Measurements from ENCODE around the gene PBX1.

The PBX1 gene

GRCh38 chr1:164726235-164726634 lies 167.3 kb downstream of the PBX1 start:
- Histone ChIP-seq H3K4me1 (ENCODE audit: control insufficient read depth, low read depth, low read length) (peaks cover 25% of the 10 kb centered on the region), H3K27me3 (ENCODE audit: control insufficient read depth, insufficient read depth, low read length) (no peaks in the 10 kb centered on the region), H3K9me3 (ENCODE audit: control insufficient read depth, low read depth, low read length) (no peaks in the 10 kb centered on the region), H3K27ac (ENCODE audit: low read length) (no peak overlapping the region), H3K4me3 (ENCODE audit: low read length) (no peak overlapping the region), H3K36me3 (ENCODE audit: control insufficient read depth, low read depth, low read length) (peaks cover under 1% of the 10 kb centered on the region), H3K9ac (ENCODE audit: low read length) (no peak overlapping the region)

- peaks cover 22% of the 10 kb centered on the region for H3K4me1 ChIP-seq (ENCODE audit: control insufficient read depth, low read depth, low read length)
These were observed 169.7 kb downstream of the PBX1 start for GRCh38 chr1:164728719-164729118.

GRCh38 chr1:164731161-164731876 lies 172.3 kb downstream of the PBX1 start:
- Histone ChIP-seq H3K4me1 (ENCODE audit: control insufficient read depth, low read depth, low read length) (peaks cover 11% of the 10 kb centered on the region), H3K36me3 (ENCODE audit: control insufficient read depth, low read depth, low read length) (no peaks in the 10 kb centered on the region), H3K9ac (ENCODE audit: low read length) (no peak overlapping the region), H3K27me3 (ENCODE audit: control insufficient read depth, insufficient read depth, low read length) (no peaks in the 10 kb centered on the region), H3K4me3 (ENCODE audit: low read length) (no peak overlapping the region), H3K9me3 (ENCODE audit: control insufficient read depth, low read depth, low read length) (no peaks in the 10 kb centered on the region), H3K27ac (ENCODE audit: low read length) (no peak overlapping the region)

More at GRCh38 chr1:164728719-164729118, 169.7 kb downstream of the PBX1 start:
- H3K27me3 ChIP-seq (ENCODE audit: control insufficient read depth, insufficient read depth, low read length) = no peaks in the 10 kb centered on the region
- H3K36me3 ChIP-seq (ENCODE audit: control insufficient read depth, low read depth, low read length) = no peaks in the 10 kb centered on the region
- H3K9ac ChIP-seq (ENCODE audit: low read length) = no peak overlapping the region
- H3K27ac ChIP-seq (ENCODE audit: low read length) = no peak overlapping the region
- no peak overlapping the region for H3K4me3 ChIP-seq (ENCODE audit: low read length)
- no peaks in the 10 kb centered on the region for H3K9me3 ChIP-seq (ENCODE audit: control insufficient read depth, low read depth, low read length)

GRCh38 chr1:164733070-164733469 lies 174.1 kb downstream of the PBX1 start:
- no peaks in the 10 kb centered on the region for H3K36me3 ChIP-seq (ENCODE audit: control insufficient read depth, low read depth, low read length)
- H3K27me3 ChIP-seq (ENCODE audit: control insufficient read depth, insufficient read depth, low read length) = no peaks in the 10 kb centered on the region
- H3K9me3 ChIP-seq (ENCODE audit: control insufficient read depth, low read depth, low read length) = no peaks in the 10 kb centered on the region
- H3K4me1 ChIP-seq (ENCODE audit: control insufficient read depth, low read depth, low read length) = peaks cover 11% of the 10 kb centered on the region
- H3K9ac ChIP-seq (ENCODE audit: low read length) = no peak overlapping the region
- H3K27ac ChIP-seq (ENCODE audit: low read length) = no peak overlapping the region
- no peak overlapping the region for H3K4me3 ChIP-seq (ENCODE audit: low read length)

GRCh38 chr1:164733734-164734133 lies 174.8 kb downstream of the PBX1 start:
- Histone ChIP-seq H3K9me3 (ENCODE audit: control insufficient read depth, low read depth, low read length) (no peaks in the 10 kb centered on the region), H3K27ac (ENCODE audit: low read length) (no peak overlapping the region), H3K4me1 (ENCODE audit: control insufficient read depth, low read depth, low read length) (peaks cover 11% of the 10 kb centered on the region), H3K9ac (ENCODE audit: low read length) (no peak overlapping the region), H3K27me3 (ENCODE audit: control insufficient read depth, insufficient read depth, low read length) (no peaks in the 10 kb centered on the region), H3K4me3 (ENCODE audit: low read length) (no peak overlapping the region), H3K36me3 (ENCODE audit: control insufficient read depth, low read depth, low read length) (no peaks in the 10 kb centered on the region)

- H3K9ac ChIP-seq (ENCODE audit: low read length) = no peak overlapping the region
- no peaks in the 10 kb centered on the region for H3K36me3 ChIP-seq (ENCODE audit: control insufficient read depth, low read depth, low read length)
- H3K4me3 ChIP-seq (ENCODE audit: low read length) = no peak overlapping the region
- H3K9me3 ChIP-seq (ENCODE audit: control insufficient read depth, low read depth, low read length) = no peaks in the 10 kb centered on the region
- H3K27ac ChIP-seq (ENCODE audit: low read length) = no peak overlapping the region
- H3K27me3 ChIP-seq (ENCODE audit: control insufficient read depth, insufficient read depth, low read length) = no peaks in the 10 kb centered on the region
- peaks cover 15% of the 10 kb centered on the region for H3K4me1 ChIP-seq (ENCODE audit: control insufficient read depth, low read depth, low read length)
These were observed 176.5 kb downstream of the PBX1 start for GRCh38 chr1:164735315-164736052.

GRCh38 chr1:164736137-164736536 lies 177.2 kb downstream of the PBX1 start:
- no peaks in the 10 kb centered on the region for H3K36me3 ChIP-seq (ENCODE audit: control insufficient read depth, low read depth, low read length)

GRCh38 chr1:164739189-164739588 lies 180.2 kb downstream of the PBX1 start:
- Histone ChIP-seq H3K4me1 (ENCODE audit: control insufficient read depth, low read depth, low read length) (peaks cover 8% of the 10 kb centered on the region), H3K9me3 (ENCODE audit: control insufficient read depth, low read depth, low read length) (no peaks in the 10 kb centered on the region), H3K9ac (ENCODE audit: low read length) (no peak overlapping the region), H3K4me3 (ENCODE audit: low read length) (no peak overlapping the region), H3K27ac (ENCODE audit: low read length) (no peak overlapping the region), H3K27me3 (ENCODE audit: control insufficient read depth, insufficient read depth, low read length) (no peaks in the 10 kb centered on the region), H3K36me3 (ENCODE audit: control insufficient read depth, low read depth, low read length) (no peaks in the 10 kb centered on the region)

More at GRCh38 chr1:164736137-164736536, 177.2 kb downstream of the PBX1 start:
- Histone ChIP-seq H3K4me1 (ENCODE audit: control insufficient read depth, low read depth, low read length) (peaks cover 9% of the 10 kb centered on the region), H3K9me3 (ENCODE audit: control insufficient read depth, low read depth, low read length) (no peaks in the 10 kb centered on the region), H3K4me3 (ENCODE audit: low read length) (no peak overlapping the region), H3K27me3 (ENCODE audit: control insufficient read depth, insufficient read depth, low read length) (no peaks in the 10 kb centered on the region), H3K9ac (ENCODE audit: low read length) (no peak overlapping the region), H3K27ac (ENCODE audit: low read length) (no peak overlapping the region)

GRCh38 chr1:164740000-164740526 lies 181.1 kb downstream of the PBX1 start:
- no peak overlapping the region for H3K9ac ChIP-seq (ENCODE audit: low read length)
- no peak overlapping the region for H3K4me3 ChIP-seq (ENCODE audit: low read length)
- H3K4me1 ChIP-seq (ENCODE audit: control insufficient read depth, low read depth, low read length) = peaks cover 6% of the 10 kb centered on the region
- no peaks in the 10 kb centered on the region for H3K27me3 ChIP-seq (ENCODE audit: control insufficient read depth, insufficient read depth, low read length)
- H3K36me3 ChIP-seq (ENCODE audit: control insufficient read depth, low read depth, low read length) = no peaks in the 10 kb centered on the region
- no peak overlapping the region for H3K27ac ChIP-seq (ENCODE audit: low read length)
- H3K9me3 ChIP-seq (ENCODE audit: control insufficient read depth, low read depth, low read length) = no peaks in the 10 kb centered on the region

- H3K27me3 ChIP-seq (ENCODE audit: control insufficient read depth, insufficient read depth, low read length) = no peaks in the 10 kb centered on the region
These were observed 183.8 kb downstream of the PBX1 start for GRCh38 chr1:164742745-164743144.

GRCh38 chr1:164743976-164744375 lies 185.0 kb downstream of the PBX1 start:
- Histone ChIP-seq H3K27ac (ENCODE audit: low read length) (no peak overlapping the region), H3K9ac (ENCODE audit: low read length) (no peak overlapping the region), H3K27me3 (ENCODE audit: control insufficient read depth, insufficient read depth, low read length) (no peaks in the 10 kb centered on the region), H3K36me3 (ENCODE audit: control insufficient read depth, low read depth, low read length) (no peaks in the 10 kb centered on the region), H3K4me1 (ENCODE audit: control insufficient read depth, low read depth, low read length) (peaks cover 4% of the 10 kb centered on the region), H3K9me3 (ENCODE audit: control insufficient read depth, low read depth, low read length) (no peaks in the 10 kb centered on the region), H3K4me3 (ENCODE audit: low read length) (no peak overlapping the region)

More at GRCh38 chr1:164742745-164743144, 183.8 kb downstream of the PBX1 start:
- H3K9me3 ChIP-seq (ENCODE audit: control insufficient read depth, low read depth, low read length) = no peaks in the 10 kb centered on the region
- H3K4me1 ChIP-seq (ENCODE audit: control insufficient read depth, low read depth, low read length) = peaks cover 4% of the 10 kb centered on the region
- H3K9ac ChIP-seq (ENCODE audit: low read length) = no peak overlapping the region
- no peaks in the 10 kb centered on the region for H3K36me3 ChIP-seq (ENCODE audit: control insufficient read depth, low read depth, low read length)
- no peak overlapping the region for H3K4me3 ChIP-seq (ENCODE audit: low read length)
- no peak overlapping the region for H3K27ac ChIP-seq (ENCODE audit: low read length)

Measured in iPS-18a (cell line).